Dedifferentiated amniotic fluid mesenchymal stem cell (primary cell): ENCODE measurements around the gene EPOP.
"Not testable (repeated sequence)": the region's sequence is repeated elsewhere in the genome, so short reads cannot be mapped to it uniquely, and the experiment has no call there.

Experiments used
- DNase-seq: peaks from one replicate; pipeline ENCODE4 v3.0.0-alpha.2; 2016; ENCODE audit errors: extremely low spot score

Gene EPOP

DNA sequence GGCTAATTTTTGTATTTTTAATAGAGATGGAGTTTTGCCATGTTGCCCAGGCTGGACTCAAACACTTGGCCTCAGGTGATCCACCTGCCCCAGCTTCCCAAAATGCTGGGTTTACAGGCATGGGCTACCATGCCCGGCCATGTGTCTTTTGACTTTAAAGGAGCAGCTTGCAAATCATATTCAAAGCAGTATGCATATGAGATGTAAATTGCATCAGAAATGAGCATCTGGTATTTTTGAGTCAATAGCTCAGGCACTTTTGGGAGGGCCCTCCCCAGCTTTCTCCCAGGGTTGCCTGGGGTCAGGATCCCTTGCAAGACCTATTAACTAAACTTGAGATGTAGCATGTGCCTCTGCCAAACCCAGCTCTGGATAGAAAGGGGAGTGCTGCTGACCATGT lies 21.5 kb downstream of the EPOP start:
- DNase-seq, result no peak

DNA sequence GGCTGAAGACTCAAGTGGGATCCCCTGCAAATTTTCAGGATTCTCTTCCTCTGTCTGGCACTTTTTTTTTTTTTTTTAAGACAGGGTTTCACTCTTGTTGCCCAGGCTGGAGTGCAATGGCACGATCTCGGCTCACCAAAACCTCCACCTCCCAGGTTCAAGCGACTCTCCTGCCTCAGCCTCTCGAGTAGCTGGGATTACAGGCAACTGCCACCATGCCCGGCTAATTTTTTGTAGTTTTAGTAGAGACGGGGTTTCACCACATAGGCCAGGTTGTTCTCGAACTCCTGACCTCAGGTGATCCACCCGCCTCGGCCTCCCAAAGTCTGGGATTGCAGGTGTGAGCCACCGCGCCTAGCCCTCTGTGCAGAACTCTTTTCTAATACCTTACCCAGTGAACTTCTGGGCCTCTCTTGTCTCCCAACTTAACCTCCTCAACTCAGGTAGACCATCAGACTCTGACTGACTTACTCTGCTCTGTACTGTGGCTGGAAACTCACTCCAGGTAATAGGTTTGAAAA lies 24.0 kb downstream of the EPOP start:
- not testable (repeated sequence) for DNase-seq

- no peak for DNase-seq
Observed at GRCh38 chr17:38637951-38638350, 36.8 kb downstream of the EPOP start.

GRCh38 chr17:38636054-38636453 lies 38.7 kb downstream of the EPOP start:
- DNase-seq, result no peak

DNA sequence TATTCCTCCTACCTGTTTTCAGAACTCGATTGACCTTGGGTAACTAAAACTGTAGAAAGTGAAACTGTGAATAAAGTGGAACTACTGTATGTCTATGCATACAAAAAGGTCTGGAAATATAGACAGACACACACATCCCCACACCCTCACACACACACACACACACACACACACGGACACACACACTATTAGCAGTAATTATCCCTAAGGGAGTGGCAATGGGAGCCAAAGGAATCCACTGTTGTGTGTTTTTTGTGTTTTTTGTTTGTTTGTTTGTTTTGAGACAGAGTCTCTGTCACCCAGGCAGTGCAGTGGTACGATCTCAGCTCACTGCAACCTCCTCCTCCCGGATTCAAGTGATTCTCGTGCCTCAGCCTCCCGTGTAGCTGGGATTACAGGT lies 42.4 kb downstream of the EPOP start:
- no peak for DNase-seq

DNA sequence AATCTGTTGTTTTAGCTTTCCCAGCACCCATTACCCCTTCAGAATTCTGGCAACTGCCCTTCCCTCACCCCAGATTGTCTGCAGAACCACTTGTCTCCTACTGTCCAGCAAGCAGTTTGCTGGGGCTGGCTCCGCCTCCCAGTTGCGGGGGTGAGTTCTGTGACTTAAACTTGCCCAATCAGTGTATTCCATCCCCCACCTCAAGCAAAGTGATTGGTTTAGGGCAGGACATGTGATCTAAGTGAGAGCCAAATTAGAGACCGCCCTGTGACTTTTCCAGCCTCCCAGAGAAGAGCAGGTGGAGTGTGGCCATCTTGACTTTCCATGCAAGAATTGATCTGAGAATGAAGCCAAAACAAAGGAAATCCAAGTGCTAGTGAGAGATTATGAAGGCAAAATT lies 46.3 kb downstream of the EPOP start:
- DNase-seq, result no peak

DNA sequence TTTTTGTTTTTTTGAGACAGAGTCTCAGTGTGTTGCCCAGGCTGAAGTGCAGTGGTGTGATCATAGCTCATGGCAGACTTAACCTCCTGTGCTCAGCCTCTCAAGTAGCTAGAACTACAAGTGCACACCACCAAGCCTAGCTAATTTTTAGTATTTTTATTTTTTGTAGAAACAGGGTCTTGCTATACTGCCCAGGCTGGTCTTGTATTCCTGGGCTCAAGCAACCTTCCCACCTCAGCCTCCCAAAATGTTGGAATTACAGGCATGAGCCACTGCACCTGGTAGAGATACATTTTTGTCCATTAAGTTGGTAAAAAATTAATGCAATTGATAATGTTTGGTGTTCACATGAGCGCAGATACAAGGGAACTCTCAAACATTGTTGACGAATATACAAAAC lies 46.8 kb downstream of the EPOP start:
- DNase-seq, result no peak

- not testable (repeated sequence) for DNase-seq
Observed at GRCh38 chr17:38626606-38627226, 48.0 kb downstream of the EPOP start.

- DNase-seq, result no peak
Observed at GRCh38 chr17:38625482-38625881, 49.3 kb downstream of the EPOP start.

GRCh38 chr17:38624782-38625355 lies 49.9 kb downstream of the EPOP start:
- not testable (repeated sequence) for DNase-seq
